Activated gamma-delta T cell treated with Interleukin-2 at 50 U/mL for 16 hours (primary cell): ENCODE measurements around the gene ARPC1A.
"Not testable (repeated sequence)": the region's sequence is repeated elsewhere in the genome, so short reads cannot be mapped to it uniquely, and the experiment has no call there.

Source experiments
- DNase-seq: peaks from one replicate; pipeline ENCODE4 v3.0.0-alpha.2; 2020

The ARPC1A gene

GRCh38 chr7:99325592-99326407, at the start of gene ARPC1A:
Gene ARPC1A (plus strand): TSS chr7:99325898. CDS start chr7:99333354, 7,456 bp downstream.
- DNase-seq = peak; percentile 90

GRCh38 chr7:99278180-99278579, 47.5 kb upstream of the ARPC1A start:
- no peak for DNase-seq

- not testable (repeated sequence) for DNase-seq
Measured at GRCh38 chr7:99284165-99284564, 41.5 kb upstream of the ARPC1A start.

- DNase-seq = no peak
Measured at GRCh38 chr7:99287779-99288534, 37.7 kb upstream of the ARPC1A start.

GRCh38 chr7:99289185-99289584, 36.5 kb upstream of the ARPC1A start:
- DNase-seq = no peak

- not testable (repeated sequence) for DNase-seq
Measured at GRCh38 chr7:99290148-99290547, 35.5 kb upstream of the ARPC1A start.

GRCh38 chr7:99290980-99291607, 34.6 kb upstream of the ARPC1A start:
- DNase-seq = no peak

GRCh38 chr7:99292127-99292526, 33.6 kb upstream of the ARPC1A start:
- no peak for DNase-seq

GRCh38 chr7:99293167-99293566, 32.5 kb upstream of the ARPC1A start:
- no peak for DNase-seq

GRCh38 chr7:99293650-99294049, 32.0 kb upstream of the ARPC1A start:
- DNase-seq = no peak

GRCh38 chr7:99296471-99296870, 29.2 kb upstream of the ARPC1A start:
- DNase-seq = no peak

- DNase-seq = no peak
Measured at GRCh38 chr7:99301496-99301895, 24.2 kb upstream of the ARPC1A start.

- no peak for DNase-seq
Measured at GRCh38 chr7:99305473-99306260, 20.0 kb upstream of the ARPC1A start.

- DNase-seq = no peak
Measured at GRCh38 chr7:99308461-99309074, 17.1 kb upstream of the ARPC1A start.

- DNase-seq = no peak
Measured at GRCh38 chr7:99309111-99309510, 16.6 kb upstream of the ARPC1A start.

GRCh38 chr7:99310004-99310403, 15.7 kb upstream of the ARPC1A start:
- no peak for DNase-seq

GRCh38 chr7:99311702-99312101, 14.0 kb upstream of the ARPC1A start:
- DNase-seq = no peak

GRCh38 chr7:99312316-99313203, 13.1 kb upstream of the ARPC1A start:
- peak; percentile 73 for DNase-seq

GRCh38 chr7:99313204-99313573, 12.5 kb upstream of the ARPC1A start:
- no peak for DNase-seq

- DNase-seq = no peak
Measured at GRCh38 chr7:99314504-99314903, 11.2 kb upstream of the ARPC1A start.

- DNase-seq = no peak
Measured at GRCh38 chr7:99320371-99320770, 5.3 kb upstream of the ARPC1A start.
